ENCODE data around the gene TSC22D2. TPM values are rescaled to one million over a fixed set of nuclear protein-coding genes. Genes with fewer than 3 reads are reported as not detected.
A peak's percentile ranks its signal among the peaks of the same experiment; 100 is the strongest.
"Not testable (repeated sequence)": the region's sequence is repeated elsewhere in the genome, so short reads cannot be mapped to it uniquely, and the experiment has no call there.

TSC22D2 gene
- total and polyA plus RNA-seq, 2 experiments from 2014 or later: 11.5 to 27.5 TPM

DNA sequence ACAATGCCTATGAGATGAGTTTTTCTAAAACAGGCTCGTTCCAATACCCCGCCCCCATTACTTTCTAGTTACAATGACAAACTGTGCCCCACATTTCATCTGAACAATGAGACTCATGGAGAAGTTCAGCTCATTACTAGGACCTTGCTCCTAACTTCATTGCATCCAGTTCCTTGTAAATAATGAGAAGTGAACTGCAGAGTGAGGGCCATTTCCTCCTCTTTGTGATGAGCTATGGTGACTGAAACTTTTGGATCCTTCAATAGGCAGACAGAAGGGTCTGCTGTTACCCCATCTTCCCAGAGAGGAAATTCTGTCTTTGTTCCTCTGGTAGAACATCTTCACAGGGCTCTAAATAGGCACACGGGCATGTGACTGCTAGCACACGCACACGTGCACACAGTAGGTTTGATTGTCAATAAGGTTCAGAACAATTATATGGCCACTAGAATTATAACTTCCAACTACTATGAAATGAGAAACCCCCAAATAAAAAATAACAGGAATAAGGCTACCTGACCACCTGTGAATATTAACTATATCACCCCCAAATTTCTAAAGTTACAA is 86.4 kb downstream of the TSC22D2 start:
- whole genome bisulfite sequencing, 2 experiments (ENCODE audit: low coverage in 1 of 2, low lambda C conversion rate in 2 of 2, missing lambda C conversion rate in 2 of 2): 93 to 97% methylated on average over 5 of the region's 5 CpGs
- H3K4me3 ChIP-seq: no peak overlapping the region
- in situ Hi-C loops (cut with MboI): no loop called here
- peaks cover 16% of the 10 kb centered on the region for H3K4me1 ChIP-seq (ENCODE audit: insufficient read depth)
- H3K27me3 ChIP-seq (replicated peaks; ENCODE audit: insufficient read depth): no peaks in the 10 kb centered on the region
- no peak for DNase-seq
- no peak overlapping the region for H3K4me2 ChIP-seq (ENCODE audit: unreplicated experiment)
- H4K20me1 ChIP-seq (ENCODE audit: insufficient read depth): no peaks in the 10 kb centered on the region
- H3K27ac ChIP-seq: no peak overlapping the region
- H3K9me3 ChIP-seq (ENCODE audit: low read depth): no peaks in the 10 kb centered on the region
- H2AFZ ChIP-seq: peak overlapping the region; percentile 58; the same call in 1 of the 2 replicates
- no peak overlapping the region for H3K9ac ChIP-seq
- H3K79me2 ChIP-seq (ENCODE audit: insufficient read depth): peaks cover 15% of the 10 kb centered on the region; the same call in 1 of the 2 replicates
- H3K9me2 ChIP-seq (ENCODE audit: insufficient read depth): no peaks in the 10 kb centered on the region
- H3F3A ChIP-seq (ENCODE audit: insufficient read depth): peaks cover 4% of the 10 kb centered on the region; the same call in 1 of the 2 replicates
- no peak for TF ChIP-seq EZH2 (IDR thresholded peaks at IDR 0.05; ENCODE audit: insufficient read depth, poor library complexity, severe bottlenecking)
- TF ChIP-seq EZH2phosphoT487 (IDR thresholded peaks at IDR 0.05; ENCODE audit: insufficient read depth, low read depth): no peak
- H3K36me3 ChIP-seq (ENCODE audit: low read depth): no peaks in the 10 kb centered on the region

DNA sequence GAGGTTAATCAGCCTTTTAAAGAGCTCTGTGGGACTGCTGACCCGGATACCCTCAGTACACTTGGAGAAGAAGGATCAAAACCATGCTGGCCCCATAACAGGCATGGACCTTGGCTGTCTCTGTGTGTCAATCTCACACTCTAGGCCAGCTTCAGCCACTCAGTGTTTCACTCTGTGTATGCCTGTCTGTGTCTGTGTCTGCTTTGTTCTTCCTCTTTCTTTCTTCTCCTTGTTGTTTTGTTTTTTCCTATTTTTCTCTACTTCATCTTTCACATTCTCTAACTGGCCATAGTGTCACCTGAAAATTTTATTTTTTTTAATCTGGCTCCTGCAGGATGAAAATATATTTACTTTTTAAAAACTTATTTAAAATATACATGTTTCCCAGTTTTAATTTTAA is 87.1 kb downstream of the TSC22D2 start:
- Histone ChIP-seq H3K4me3 (no peak overlapping the region), H3K27ac (no peak overlapping the region), H3K4me2 (ENCODE audit: unreplicated experiment) (no peak overlapping the region), H3K36me3 (ENCODE audit: low read depth) (no peaks in the 10 kb centered on the region), H3F3A (ENCODE audit: insufficient read depth) (peaks cover 4% of the 10 kb centered on the region; the same call in 1 of the 2 replicates), H3K9me2 (ENCODE audit: insufficient read depth) (no peaks in the 10 kb centered on the region), H3K9me3 (ENCODE audit: low read depth) (no peaks in the 10 kb centered on the region), H3K79me2 (ENCODE audit: insufficient read depth) (peaks cover 15% of the 10 kb centered on the region; the same call in 1 of the 2 replicates), H3K27me3 (replicated peaks; ENCODE audit: insufficient read depth) (no peaks in the 10 kb centered on the region), H3K9ac (no peak overlapping the region), H3K4me1 (ENCODE audit: insufficient read depth) (peaks cover 16% of the 10 kb centered on the region), H4K20me1 (ENCODE audit: insufficient read depth) (no peaks in the 10 kb centered on the region), H2AFZ (peak overlapping the region; percentile 58)
- DNase-seq: no peak
- in situ Hi-C loops (cut with MboI): loop anchor here (5.0 kb wide), 1 partner anchor 268 kb away; no protein-coding TSS in a partner anchor
- TF ChIP-seq EZH2 (IDR thresholded peaks at IDR 0.05; ENCODE audit: insufficient read depth, poor library complexity, severe bottlenecking) (no peak), EZH2phosphoT487 (IDR thresholded peaks at IDR 0.05; ENCODE audit: insufficient read depth, low read depth) (no peak)
- 50 to 53% methylated on average over 1 of the region's 1 CpG for WGBS, 2 experiments (ENCODE audit: low coverage in 1 of 2, low lambda C conversion rate in 2 of 2, missing lambda C conversion rate in 2 of 2)

DNA sequence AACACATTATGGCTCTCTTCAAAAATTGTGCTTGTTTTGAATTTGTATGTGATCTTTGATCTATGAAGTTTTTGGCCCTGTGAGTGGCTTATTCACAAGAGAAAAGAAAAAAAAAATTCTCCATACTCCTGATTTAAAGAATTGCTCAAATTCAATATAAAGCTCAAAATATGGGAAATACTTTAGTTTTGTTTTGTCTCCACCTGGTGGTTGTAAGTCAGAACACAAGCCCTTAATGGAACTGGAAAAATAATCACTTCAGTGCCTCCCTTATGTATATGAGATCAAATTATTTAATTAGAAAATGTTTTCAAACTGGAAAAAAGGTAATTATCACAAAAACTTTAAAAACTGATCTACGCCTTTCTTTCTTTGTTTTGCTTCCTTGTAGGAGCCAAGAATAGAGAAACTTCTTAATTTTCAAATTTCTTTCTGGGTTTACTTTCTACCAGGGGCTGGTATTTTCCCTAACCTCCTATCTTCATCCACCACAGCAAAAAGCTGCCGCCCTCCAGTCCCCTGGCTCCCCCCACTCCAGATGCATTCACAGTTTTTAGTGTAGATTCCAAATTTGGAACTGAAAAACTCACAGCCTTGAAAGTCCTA is 87.6 kb downstream of the TSC22D2 start:
- Histone ChIP-seq H3K4me2 (ENCODE audit: unreplicated experiment) (no peak overlapping the region), H3K9me3 (ENCODE audit: low read depth) (no peaks in the 10 kb centered on the region), H3K27ac (no peak overlapping the region), H3K9me2 (ENCODE audit: insufficient read depth) (no peaks in the 10 kb centered on the region), H3K36me3 (ENCODE audit: low read depth) (no peaks in the 10 kb centered on the region), H3K9ac (no peak overlapping the region), H3K27me3 (replicated peaks; ENCODE audit: insufficient read depth) (no peaks in the 10 kb centered on the region), H4K20me1 (ENCODE audit: insufficient read depth) (no peaks in the 10 kb centered on the region), H3K4me3 (no peak overlapping the region), H3F3A (ENCODE audit: insufficient read depth) (peaks cover 4% of the 10 kb centered on the region; the same call in 1 of the 2 replicates), H2AFZ (peak overlapping the region; percentile 58; the same call in 1 of the 2 replicates), H3K4me1 (ENCODE audit: insufficient read depth) (peaks cover 16% of the 10 kb centered on the region), H3K79me2 (ENCODE audit: insufficient read depth) (peaks cover 15% of the 10 kb centered on the region; the same call in 1 of the 2 replicates)
- TF ChIP-seq EZH2phosphoT487 (IDR thresholded peaks at IDR 0.05; ENCODE audit: insufficient read depth, low read depth) (no peak), EZH2 (IDR thresholded peaks at IDR 0.05; ENCODE audit: insufficient read depth, poor library complexity, severe bottlenecking) (no peak)
- peak; percentile 65 for DNase-seq
- WGBS, 2 experiments (ENCODE audit: low coverage in 1 of 2, low lambda C conversion rate in 2 of 2, missing lambda C conversion rate in 2 of 2): 0 to 8% methylated on average over 2 of the region's 2 CpGs
- in situ Hi-C loops (cut with MboI): loop anchor here (5.0 kb wide), 1 partner anchor 268 kb away; no protein-coding TSS in a partner anchor

DNA sequence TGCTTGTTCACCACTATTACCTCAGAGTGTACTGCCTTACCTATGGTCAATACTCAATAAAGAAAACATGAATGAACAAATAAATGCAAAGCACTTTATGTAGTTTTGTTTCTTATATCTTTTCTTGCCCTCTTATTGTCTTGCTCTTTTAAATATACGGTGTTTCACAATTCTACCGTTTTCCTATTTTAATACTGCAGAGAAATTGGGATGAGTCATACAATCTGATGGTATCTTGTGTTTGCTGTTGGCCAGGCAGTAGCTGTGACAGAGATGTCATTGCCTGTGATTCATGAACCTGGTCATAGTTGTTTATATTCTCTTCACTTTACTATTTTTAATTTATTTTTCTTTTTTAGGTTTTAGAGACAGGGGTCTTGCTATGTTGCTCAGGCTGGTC is 89.9 kb downstream of the TSC22D2 start:
- no peaks in the 10 kb centered on the region for H3K9me3 ChIP-seq (ENCODE audit: low read depth)
- in situ Hi-C loops (cut with MboI): loop anchor here (5.0 kb wide), 1 partner anchor 271 kb away; no protein-coding TSS in a partner anchor
- no peaks in the 10 kb centered on the region for H4K20me1 ChIP-seq (ENCODE audit: insufficient read depth)
- H3K4me3 ChIP-seq: no peak overlapping the region
- no peaks in the 10 kb centered on the region for H3K36me3 ChIP-seq (ENCODE audit: low read depth)
- 0 out of 2 replicates have a peak overlapping the region, but pooled peaks have one; percentile 38 for H3K27ac ChIP-seq
- no peak overlapping the region for H3K9ac ChIP-seq
- peak; percentile 84 for DNase-seq
- peaks cover 16% of the 10 kb centered on the region for H3K4me1 ChIP-seq (ENCODE audit: insufficient read depth)
- H3K27me3 ChIP-seq (replicated peaks; ENCODE audit: insufficient read depth): no peaks in the 10 kb centered on the region
- TF ChIP-seq EZH2phosphoT487 (IDR thresholded peaks at IDR 0.05; ENCODE audit: insufficient read depth, low read depth) (no peak), EZH2 (IDR thresholded peaks at IDR 0.05; ENCODE audit: insufficient read depth, poor library complexity, severe bottlenecking) (no peak)
- peak overlapping the region; percentile 31 for H3K4me2 ChIP-seq (ENCODE audit: unreplicated experiment)
- peaks cover 15% of the 10 kb centered on the region; the same call in 1 of the 2 replicates for H3K79me2 ChIP-seq (ENCODE audit: insufficient read depth)
- H2AFZ ChIP-seq: no peak overlapping the region
- 23 to 28% methylated on average over 2 of the region's 2 CpGs for WGBS, 2 experiments (ENCODE audit: low coverage in 1 of 2, low lambda C conversion rate in 2 of 2, missing lambda C conversion rate in 2 of 2)
- H3K9me2 ChIP-seq (ENCODE audit: insufficient read depth): no peaks in the 10 kb centered on the region
- peaks cover 4% of the 10 kb centered on the region; the same call in 1 of the 2 replicates for H3F3A ChIP-seq (ENCODE audit: insufficient read depth)

DNA sequence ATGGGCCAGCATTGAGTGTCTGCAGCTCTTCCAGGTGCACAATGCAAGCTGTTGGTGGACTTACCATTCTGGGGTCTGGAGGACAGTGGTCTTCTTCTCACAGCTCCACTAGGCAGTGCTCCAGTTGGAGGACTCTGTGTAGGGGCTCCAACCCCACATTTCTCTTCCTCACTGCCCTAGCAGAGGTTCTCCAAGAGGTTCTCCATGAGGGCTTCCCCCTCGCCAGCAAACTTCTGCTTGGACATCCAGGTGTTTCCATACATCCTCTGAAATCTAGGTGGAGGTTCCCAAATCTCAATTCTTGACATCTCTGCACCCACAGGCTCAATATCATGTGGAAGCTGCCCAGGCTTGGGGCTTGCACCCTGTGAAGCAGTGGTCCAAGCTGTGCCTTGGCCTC is 92.9 kb downstream of the TSC22D2 start:
- not testable (repeated sequence) for H3K79me2 ChIP-seq (ENCODE audit: insufficient read depth); H3K36me3 ChIP-seq (ENCODE audit: low read depth); H3K9me3 ChIP-seq (ENCODE audit: low read depth); DNase-seq; H3K27me3 ChIP-seq (replicated peaks; ENCODE audit: insufficient read depth); H4K20me1 ChIP-seq (ENCODE audit: insufficient read depth); H3K4me1 ChIP-seq (ENCODE audit: insufficient read depth); H2AFZ ChIP-seq; H3F3A ChIP-seq (ENCODE audit: insufficient read depth); H3K9ac ChIP-seq; H3K27ac ChIP-seq; H3K4me3 ChIP-seq; H3K9me2 ChIP-seq (ENCODE audit: insufficient read depth); H3K4me2 ChIP-seq (ENCODE audit: unreplicated experiment)
- in situ Hi-C loops (cut with MboI): loop anchor here (10.0 kb wide), 1 partner anchor 546 kb away; no protein-coding TSS in a partner anchor
- 88 to 100% methylated on average over 1 of the region's 1 CpG for WGBS, 2 experiments (ENCODE audit: low coverage in 1 of 2, low lambda C conversion rate in 2 of 2, missing lambda C conversion rate in 2 of 2)

Measured in GM23248 (cell line).